Activated B cell treated with CpG ODN at 0.5 μM for 24 hours (primary cell): ENCODE measurements around the gene AUTS2. TPM values are rescaled to one million over a fixed set of nuclear protein-coding genes. Genes with fewer than 3 reads are reported as not detected.

Source experiments
- ATAC-seq: fragments of 200-7000 bp; cut with Tn5 transposase; one replicate; pipeline ENCODE4 v1.10.0; 2021; ENCODE audit warnings: low read depth, mild to moderate bottlenecking, moderate library complexity
- CTCF ChIA-PET: fragments of 350-600 bp; sonication (Branson Sonifier 250); formaldehyde crosslinking; loops from one replicate; lab custom pipeline; 2021; ENCODE audit warnings: antibody characterized with exemption; lab: Charles Lee
- POLR2A ChIA-PET: fragments of 350-600 bp; sonication (Branson Sonifier 250); formaldehyde crosslinking; loops from one replicate; lab custom pipeline; 2021; ENCODE audit warnings: antibody characterized with exemption; lab: Charles Lee
- DNase-seq: peaks from one replicate; pipeline ENCODE4 v3.0.0; 2022
- H3K27ac Mint-ChIP-seq: one replicate; pipeline ENCODE4 v1.8.0; 2020; ENCODE audit warnings: mixed read lengths
- H3K27me3 Mint-ChIP-seq: one replicate; pipeline ENCODE4 v1.8.0; 2021; ENCODE audit warnings: mixed read lengths
- H3K36me3 Mint-ChIP-seq: one replicate; pipeline ENCODE4 v1.8.0; 2021; ENCODE audit warnings: low read depth, mixed read lengths
- H3K4me1 Mint-ChIP-seq: one replicate; pipeline ENCODE4 v1.8.0; 2021; ENCODE audit warnings: mixed read lengths
- H3K4me3 Mint-ChIP-seq: one replicate; pipeline ENCODE4 v1.8.0; 2020; ENCODE audit warnings: mild to moderate bottlenecking, mixed read lengths
- H3K9me3 Mint-ChIP-seq: one replicate; pipeline ENCODE4 v1.8.0; 2020; ENCODE audit warnings: mixed read lengths
- intact Hi-C: fragments of 100-400 bp; cut with micrococcal nuclease; formaldehyde crosslinking; loops from one replicate; pipeline ENCODE4 v1.15.1; 2024
- total RNA-seq: library from RNA; stranded (reverse); gene quantifications from 2 replicates; pipeline ENCODE4 v1.2.3, GENCODE V29; 2022
- TF ChIP-seq, protein P1 (sequence below): fragments of 200-600 bp; IDR thresholded peaks from one replicate; pipeline ENCODE4 v1.8.0; 2022; ENCODE audit warnings: antibody characterized with exemption, mild to moderate bottlenecking

AUTS2 gene
- total RNA-seq, 1 donor from 2014 or later: 15.9 TPM

DNA sequence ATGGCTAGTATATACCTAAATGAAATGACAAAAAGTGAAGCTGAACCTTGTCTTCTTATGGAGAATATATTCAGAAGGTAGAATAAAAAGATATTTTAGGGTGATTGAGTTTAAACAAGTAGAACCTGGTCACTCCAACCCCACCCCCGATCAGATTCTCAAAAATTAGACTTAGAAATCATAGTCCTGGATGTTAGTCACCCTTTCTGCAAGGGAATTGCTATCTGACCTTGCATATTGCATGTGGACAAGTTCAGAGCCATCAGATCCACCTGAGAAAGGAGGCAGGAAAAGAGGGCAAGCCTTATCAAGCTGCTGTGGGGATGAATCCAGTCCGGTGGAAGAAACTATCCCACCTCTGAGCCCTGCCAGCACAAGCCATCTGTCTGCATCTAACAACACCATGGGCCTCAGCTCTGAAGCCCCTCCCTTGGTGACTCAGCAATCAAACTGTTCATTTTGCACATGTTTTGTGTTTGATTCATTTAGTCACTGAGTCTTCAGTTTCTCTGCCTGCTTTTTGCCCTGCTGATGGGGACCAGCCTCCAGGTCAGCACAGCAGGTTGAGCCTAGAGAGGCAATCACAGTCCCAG lies 727.3 kb downstream of the AUTS2 start:
- TF ChIP-seq, protein P1, sequence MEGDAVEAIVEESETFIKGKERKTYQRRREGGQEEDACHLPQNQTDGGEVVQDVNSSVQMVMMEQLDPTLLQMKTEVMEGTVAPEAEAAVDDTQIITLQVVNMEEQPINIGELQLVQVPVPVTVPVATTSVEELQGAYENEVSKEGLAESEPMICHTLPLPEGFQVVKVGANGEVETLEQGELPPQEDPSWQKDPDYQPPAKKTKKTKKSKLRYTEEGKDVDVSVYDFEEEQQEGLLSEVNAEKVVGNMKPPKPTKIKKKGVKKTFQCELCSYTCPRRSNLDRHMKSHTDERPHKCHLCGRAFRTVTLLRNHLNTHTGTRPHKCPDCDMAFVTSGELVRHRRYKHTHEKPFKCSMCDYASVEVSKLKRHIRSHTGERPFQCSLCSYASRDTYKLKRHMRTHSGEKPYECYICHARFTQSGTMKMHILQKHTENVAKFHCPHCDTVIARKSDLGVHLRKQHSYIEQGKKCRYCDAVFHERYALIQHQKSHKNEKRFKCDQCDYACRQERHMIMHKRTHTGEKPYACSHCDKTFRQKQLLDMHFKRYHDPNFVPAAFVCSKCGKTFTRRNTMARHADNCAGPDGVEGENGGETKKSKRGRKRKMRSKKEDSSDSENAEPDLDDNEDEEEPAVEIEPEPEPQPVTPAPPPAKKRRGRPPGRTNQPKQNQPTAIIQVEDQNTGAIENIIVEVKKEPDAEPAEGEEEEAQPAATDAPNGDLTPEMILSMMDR: no peak
- Mint-ChIP-seq H3K9me3 (peaks cover 5% of the 10 kb centered on the region), H3K4me3 (no peak overlapping the region), H3K4me1 (no peaks in the 10 kb centered on the region), H3K27ac (no peak overlapping the region), H3K27me3 (no peaks in the 10 kb centered on the region), H3K36me3 (peaks cover 9% of the 10 kb centered on the region)
- ATAC-seq: no peak
- intact Hi-C loops: no loop called here
- DNase-seq: no peak
- CTCF ChIA-PET: no interaction called here
- POLR2A ChIA-PET: no interaction called here

DNA sequence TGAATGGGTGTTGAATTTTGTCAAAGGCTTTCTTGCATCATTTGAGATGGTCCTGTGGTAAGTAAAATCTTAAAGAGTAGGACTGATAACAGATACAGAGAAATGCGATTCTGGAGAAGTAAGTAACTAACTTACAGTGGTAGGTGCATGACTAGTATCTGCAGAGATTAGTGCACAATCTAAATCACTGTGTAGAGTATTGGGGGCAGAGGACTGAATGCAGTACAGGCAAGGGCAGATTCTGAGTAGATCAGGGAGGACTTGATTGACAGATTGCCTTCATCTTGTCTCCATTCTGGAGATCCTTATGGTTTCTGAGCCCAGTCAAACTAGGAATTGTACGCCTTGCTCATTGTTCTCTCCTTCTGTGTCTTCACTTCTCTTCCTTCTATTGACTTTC lies 736.0 kb downstream of the AUTS2 start:
- intact Hi-C loops: no loop called here
- Mint-ChIP-seq H3K4me1 (no peaks in the 10 kb centered on the region), H3K36me3 (peaks cover 11% of the 10 kb centered on the region), H3K4me3 (no peak overlapping the region), H3K27ac (no peak overlapping the region), H3K27me3 (no peaks in the 10 kb centered on the region), H3K9me3 (peaks cover 2% of the 10 kb centered on the region)
- CTCF ChIA-PET: no interaction called here
- no peak for DNase-seq
- ATAC-seq: no peak
- TF ChIP-seq, protein P1: no peak
- POLR2A ChIA-PET: no interaction called here

DNA sequence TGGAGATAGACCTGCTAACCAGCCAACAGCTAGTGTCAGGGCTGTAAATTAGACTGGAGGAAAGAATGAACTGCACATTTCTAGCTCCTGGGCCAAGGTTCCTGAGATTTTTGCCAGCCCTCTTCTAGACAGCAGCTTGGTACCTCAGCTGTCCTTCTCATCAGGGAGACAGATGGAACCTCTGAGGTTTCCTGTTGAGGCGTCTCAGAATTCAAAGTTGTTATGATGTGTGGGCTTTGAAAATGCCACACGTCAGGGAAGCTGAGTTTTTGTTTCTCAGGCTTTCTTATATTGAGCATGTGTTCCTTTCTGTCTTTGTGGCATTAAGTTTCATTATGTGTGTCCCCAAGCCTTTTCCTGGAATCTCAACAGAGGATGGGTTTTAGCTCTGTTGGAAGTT lies 736.6 kb downstream of the AUTS2 start:
- H3K27me3 Mint-ChIP-seq: no peaks in the 10 kb centered on the region
- H3K36me3 Mint-ChIP-seq: peaks cover 10% of the 10 kb centered on the region
- peaks cover 2% of the 10 kb centered on the region for H3K9me3 Mint-ChIP-seq
- ChIA-PET CTCF (no interaction called here), POLR2A (no interaction called here)
- intact Hi-C loops: no loop called here
- H3K4me3 Mint-ChIP-seq: no peak overlapping the region
- ATAC-seq (no peak), DNase-seq (no peak)
- TF ChIP-seq, protein P1: no peak
- H3K4me1 Mint-ChIP-seq: no peaks in the 10 kb centered on the region
- no peak overlapping the region for H3K27ac Mint-ChIP-seq

DNA sequence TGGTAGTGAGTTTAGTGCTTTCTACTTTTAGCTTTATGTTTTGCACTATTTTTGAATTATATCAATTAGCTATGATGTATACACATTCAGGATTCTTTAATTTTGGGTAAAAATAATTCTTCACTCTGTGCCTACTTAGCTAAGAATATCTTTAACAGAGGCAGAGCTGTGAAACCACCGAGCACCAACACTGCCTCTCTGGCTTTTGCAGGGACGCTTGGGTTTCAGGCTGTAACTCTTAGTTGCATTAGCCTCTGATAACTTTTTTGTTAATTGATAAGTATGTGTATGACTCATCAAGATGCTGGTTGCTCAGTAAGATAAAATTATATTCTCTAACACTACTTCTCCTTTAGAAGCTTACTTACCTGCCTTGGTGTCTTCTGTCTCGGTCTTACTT lies 738.3 kb downstream of the AUTS2 start:
- intact Hi-C loops: no loop called here
- DNase-seq (no peak), ATAC-seq (no peak)
- TF ChIP-seq, protein P1: no peak
- Mint-ChIP-seq H3K27ac (no peak overlapping the region), H3K27me3 (no peaks in the 10 kb centered on the region), H3K4me1 (no peaks in the 10 kb centered on the region), H3K36me3 (peaks cover 7% of the 10 kb centered on the region), H3K4me3 (no peak overlapping the region), H3K9me3 (peaks cover 2% of the 10 kb centered on the region)
- ChIA-PET POLR2A (interaction anchor here (0.5 to 0.6 kb wide), 2 partner anchors 56 to 881 kb away, joined by 6 read pairs; no protein-coding TSS in a partner anchor), CTCF (no interaction called here)

- ATAC-seq (no peak), DNase-seq (no peak)
- TF ChIP-seq, protein P1: no peak
- H3K4me3 Mint-ChIP-seq: no peak overlapping the region
- intact Hi-C loops: no loop called here
- no peaks in the 10 kb centered on the region for H3K4me1 Mint-ChIP-seq
- ChIA-PET CTCF (no interaction called here), POLR2A (no interaction called here)
- no peaks in the 10 kb centered on the region for H3K27me3 Mint-ChIP-seq
- no peak overlapping the region for H3K27ac Mint-ChIP-seq
- no peaks in the 10 kb centered on the region for H3K9me3 Mint-ChIP-seq
- peaks cover 3% of the 10 kb centered on the region for H3K36me3 Mint-ChIP-seq
These were observed 739.7 kb downstream of the AUTS2 start for GRCh38 chr7:70338015-70338414.
